Neuronal stem cell (in vitro differentiated cells): ENCODE measurements around the gene CPD.
"Not testable (repeated sequence)": the region's sequence is repeated elsewhere in the genome, so short reads cannot be mapped to it uniquely, and the experiment has no call there.

Experiments
- DNase-seq: peaks from one replicate; pipeline ENCODE4 v3.0.0-alpha.2; 2013; ENCODE audit warnings: low spot score
- H2AFZ ChIP-seq: one replicate; pipeline ENCODE4 v1.6.1; 2013; ENCODE audit warnings: mild to moderate bottlenecking, low read length, inconsistent platforms
- H2AK5ac ChIP-seq: 2 replicates; pipeline ENCODE4 v1.6.1; 2013; ENCODE audit warnings: low read depth, mild to moderate bottlenecking, inconsistent platforms, low read length, moderate library complexity, mixed read lengths
- H2BK120ac ChIP-seq: 2 replicates; pipeline ENCODE4 v1.6.1; 2013; ENCODE audit warnings: low read depth, mild to moderate bottlenecking, inconsistent platforms, low read length, moderate library complexity, mixed read lengths
- H2BK12ac ChIP-seq: one replicate; pipeline ENCODE4 v1.6.1; 2013; ENCODE audit warnings: low read length, inconsistent platforms
- H2BK15ac ChIP-seq: 2 replicates; pipeline ENCODE4 v1.6.1; 2013; ENCODE audit warnings: mild to moderate bottlenecking, low read length, inconsistent platforms, mixed read lengths
- H2BK5ac ChIP-seq: one replicate; pipeline ENCODE4 v1.6.1; 2013; ENCODE audit warnings: inconsistent platforms, mild to moderate bottlenecking, low read length, moderate library complexity
- H3K14ac ChIP-seq: one replicate; pipeline ENCODE4 v1.6.1; 2013; ENCODE audit warnings: low read length, inconsistent platforms
- H3K18ac ChIP-seq: 2 replicates; pipeline ENCODE4 v1.6.1; 2013; ENCODE audit warnings: low read length, inconsistent platforms
- H3K23ac ChIP-seq: 2 replicates; pipeline ENCODE4 v1.6.1; 2013; ENCODE audit warnings: low read depth, mild to moderate bottlenecking, mixed read lengths, low read length, inconsistent platforms; ENCODE audit not compliant: poor library complexity
- H3K27ac ChIP-seq: replicated peaks from 3 replicates; pipeline ENCODE4 v1.5.1; 2013; ENCODE audit warnings: low read length, inconsistent platforms
- H3K27me3 ChIP-seq, 3 experiments: 2 replicates each; pipeline ENCODE4 v1.6.1; 2013; ENCODE audit warnings: low read length in 3 of 3, mild to moderate bottlenecking in 2 of 3, inconsistent platforms in 1 of 3, low read depth in 1 of 3, mixed read lengths in 1 of 3, moderate library complexity in 1 of 3; ENCODE audit not compliant: control insufficient read depth in 3 of 3, insufficient read depth in 3 of 3
- H3K36me3 ChIP-seq, 2 donors: replicated peaks in 1 of 2; 2 replicates each; pipeline ENCODE4 v1.6.1; 2013; ENCODE audit warnings: low read length in 2 of 2; ENCODE audit not compliant: control insufficient read depth in 2 of 2, insufficient read depth in 2 of 2
- H3K4ac ChIP-seq: 2 replicates; pipeline ENCODE4 v1.6.1; 2013; ENCODE audit warnings: inconsistent platforms, mild to moderate bottlenecking, low read length, moderate library complexity
- H3K4me1 ChIP-seq, 2 donors: 1 replicate in 1 of 2; 2 replicates in 1 of 2; pipeline ENCODE4 v1.6.1; 2013; ENCODE audit warnings: low read length in 2 of 2, low read depth in 1 of 2; ENCODE audit not compliant: control insufficient read depth in 2 of 2, insufficient read depth in 1 of 2
- H3K4me2 ChIP-seq: one replicate; pipeline ENCODE4 v1.6.1; 2013; ENCODE audit warnings: mild to moderate bottlenecking, low read length, inconsistent platforms; ENCODE audit not compliant: insufficient read depth, poor library complexity, severe bottlenecking
- H3K4me3 ChIP-seq, 2 donors: 2 replicates each; pipeline ENCODE4 v1.5.1; 2013; ENCODE audit warnings: low read length in 2 of 2, mild to moderate bottlenecking in 2 of 2, inconsistent platforms in 1 of 2, moderate library complexity in 1 of 2
- H3K79me1 ChIP-seq: one replicate; pipeline ENCODE4 v1.6.1; 2013; ENCODE audit warnings: low read depth, mild to moderate bottlenecking, inconsistent platforms, low read length, moderate library complexity
- H3K9ac ChIP-seq: one replicate; pipeline ENCODE4 v1.6.1; 2013; ENCODE audit warnings: mild to moderate bottlenecking, low read depth, low read length, inconsistent platforms; ENCODE audit not compliant: poor library complexity
- H3K9me3 ChIP-seq, 2 donors: replicated peaks in 1 of 2; 2 replicates each; pipeline versions ENCODE3 to v1.6.1; 2013; ENCODE audit warnings: low read length in 2 of 2, mild to moderate bottlenecking in 2 of 2, inconsistent platforms in 1 of 2, low read depth in 1 of 2, mixed read lengths in 1 of 2, moderate library complexity in 1 of 2; ENCODE audit not compliant: control insufficient read depth in 2 of 2, insufficient read depth in 1 of 2
- H4K8ac ChIP-seq: one replicate; pipeline ENCODE4 v1.6.1; 2013; ENCODE audit warnings: low read depth, mild to moderate bottlenecking, inconsistent platforms, low read length, moderate library complexity
- H4K91ac ChIP-seq: one replicate; pipeline ENCODE4 v1.6.1; 2013; ENCODE audit warnings: low read length, low read depth, mild to moderate bottlenecking, inconsistent platforms; ENCODE audit not compliant: poor library complexity
- WGBS, 2 donors: extraction: QIAGEN DNeasy Blood & Tissue Kit; methylation state at CpG; one replicate each; pipeline ENCODE4 v1.1.7; 2013; ENCODE audit warnings: missing lambda C conversion rate in 2 of 2, mixed read lengths in 1 of 2; ENCODE audit not compliant: insufficient read length in 2 of 2, insufficient replicate concordance in 1 of 2; ENCODE audit errors: extremely low coverage in 2 of 2; 5-methylcytosine and 5-hydroxymethylcytosine counted together

Gene CPD

GRCh38 chr17:30401097-30401496, 22.4 kb downstream of the CPD start:
- Histone ChIP-seq H3K4ac (no peak overlapping the region), H2BK15ac (no peak overlapping the region), H2AFZ (no peak overlapping the region), H3K36me3 (peaks cover 0 to 10% of the 10 kb centered on the region in 2 donors), H2BK12ac (no peak overlapping the region), H3K14ac (no peak overlapping the region), H3K4me2 (no peak overlapping the region), H3K9ac (no peak overlapping the region), H3K27ac (no peak overlapping the region), H3K23ac (no peak overlapping the region), H2BK120ac (no peak overlapping the region), H4K8ac (no peak overlapping the region), H3K9me3 (peaks cover 0 to 5% of the 10 kb centered on the region in 2 donors), H3K79me1 (no peaks in the 10 kb centered on the region), H3K27me3 (no peaks in the 10 kb centered on the region), H3K4me1 (peaks cover 0 to 7% of the 10 kb centered on the region in 2 donors), H2AK5ac (no peak overlapping the region), H3K4me3 (no peak overlapping the region), H3K18ac (no peak overlapping the region), H4K91ac (no peak overlapping the region), H2BK5ac (no peak overlapping the region)
- WGBS, 2 donors = no CpG with 5 or more reads among the region's 1 CpG
- no peak for DNase-seq

GRCh38 chr17:30405161-30405560, 26.4 kb downstream of the CPD start:
- Histone ChIP-seq H3K27me3 (no peaks in the 10 kb centered on the region), H3K4me2 (no peak overlapping the region), H2AFZ (no peak overlapping the region), H3K4me1 (peaks cover 0 to 7% of the 10 kb centered on the region in 2 donors), H3K4ac (no peak overlapping the region), H3K79me1 (no peaks in the 10 kb centered on the region), H3K9ac (no peak overlapping the region), H3K18ac (no peak overlapping the region), H2BK120ac (no peak overlapping the region), H2BK5ac (no peak overlapping the region), H3K9me3 (peaks cover 0 to 5% of the 10 kb centered on the region in 2 donors), H4K91ac (no peak overlapping the region), H3K27ac (no peak overlapping the region), H2BK15ac (no peak overlapping the region), H2BK12ac (no peak overlapping the region), H3K14ac (no peak overlapping the region), H4K8ac (no peak overlapping the region), H3K4me3 (no peak overlapping the region), H2AK5ac (no peak overlapping the region), H3K36me3 (peaks cover 0 to 10% of the 10 kb centered on the region in 2 donors), H3K23ac (no peak overlapping the region)
- DNase-seq = no peak

- H3K4me1 ChIP-seq, H3K4me2 ChIP-seq, H4K8ac ChIP-seq, H2AK5ac ChIP-seq, H3K9me3 ChIP-seq, H3K23ac ChIP-seq, H3K14ac ChIP-seq, DNase-seq, H2BK15ac ChIP-seq, H4K91ac ChIP-seq, H2BK12ac ChIP-seq, H3K79me1 ChIP-seq, H3K4ac ChIP-seq, H3K18ac ChIP-seq, H2BK120ac ChIP-seq, H3K36me3 ChIP-seq, H2BK5ac ChIP-seq, H3K27me3 ChIP-seq, H3K9ac ChIP-seq, H2AFZ ChIP-seq, H3K27ac ChIP-seq, H3K4me3 ChIP-seq: not testable (repeated sequence)
- no CpG with 5 or more reads among the region's 2 CpGs for WGBS, 2 donors
Observed at GRCh38 chr17:30410627-30411026, 31.9 kb downstream of the CPD start.

GRCh38 chr17:30412008-30412496, 33.3 kb downstream of the CPD start:
- not testable (repeated sequence) for H2BK120ac ChIP-seq, H2BK5ac ChIP-seq, H2AK5ac ChIP-seq, H3K36me3 ChIP-seq, H3K9ac ChIP-seq, H3K4ac ChIP-seq, H4K91ac ChIP-seq, H2BK15ac ChIP-seq, H3K23ac ChIP-seq, H3K27ac ChIP-seq, H2BK12ac ChIP-seq, H3K79me1 ChIP-seq, H3K27me3 ChIP-seq, H2AFZ ChIP-seq, H3K14ac ChIP-seq, H4K8ac ChIP-seq, H3K9me3 ChIP-seq, DNase-seq, H3K4me2 ChIP-seq, H3K18ac ChIP-seq, H3K4me1 ChIP-seq, H3K4me3 ChIP-seq
- no CpG with 5 or more reads among the region's 3 CpGs for WGBS, 2 donors
